NCI-H2029 treated with DMSO at 0.1 percent for 48 hours (cell line): ENCODE measurements around the gene RRP1B.
"Not testable (repeated sequence)": the region's sequence is repeated elsewhere in the genome, so short reads cannot be mapped to it uniquely, and the experiment has no call there.

Source experiments
- DNase-seq: peaks from one replicate; lab custom pipeline; 2025; lab: John Stamatoyannopoulos, UW

Gene RRP1B

GRCh38 chr21:43676391-43676790 is 17.0 kb downstream of the RRP1B start:
- no peak for DNase-seq

- DNase-seq = no peak
Measured at GRCh38 chr21:43679951-43680350, 20.6 kb downstream of the RRP1B start.

- not testable (repeated sequence) for DNase-seq
Measured at GRCh38 chr21:43680421-43680820, 21.1 kb downstream of the RRP1B start.

GRCh38 chr21:43681650-43682049 is 22.3 kb downstream of the RRP1B start:
- DNase-seq = no peak

- no peak for DNase-seq
Measured at GRCh38 chr21:43684424-43684823, 25.1 kb downstream of the RRP1B start.

GRCh38 chr21:43686811-43687565 is 27.6 kb downstream of the RRP1B start:
- DNase-seq = no peak

GRCh38 chr21:43687566-43688399 is 28.4 kb downstream of the RRP1B start:
- DNase-seq = no peak

GRCh38 chr21:43688906-43689305 is 29.5 kb downstream of the RRP1B start:
- no peak for DNase-seq

GRCh38 chr21:43689556-43690337 is 30.4 kb downstream of the RRP1B start:
- no peak for DNase-seq

- DNase-seq = no peak
Measured at GRCh38 chr21:43690346-43690745, 31.0 kb downstream of the RRP1B start.

- no peak for DNase-seq
Measured at GRCh38 chr21:43691086-43691795, 31.9 kb downstream of the RRP1B start.

GRCh38 chr21:43691801-43692200 is 32.4 kb downstream of the RRP1B start:
- no peak for DNase-seq

- no peak for DNase-seq
Measured at GRCh38 chr21:43692949-43693348, 33.6 kb downstream of the RRP1B start.

- DNase-seq = no peak
Measured at GRCh38 chr21:43693981-43694380, 34.6 kb downstream of the RRP1B start.

- no peak for DNase-seq
Measured at GRCh38 chr21:43694437-43695079, 35.2 kb downstream of the RRP1B start.

- no peak for DNase-seq
Measured at GRCh38 chr21:43696214-43696613, 36.9 kb downstream of the RRP1B start.

- no peak for DNase-seq
Measured at GRCh38 chr21:43697758-43698643, 38.6 kb downstream of the RRP1B start.

GRCh38 chr21:43699492-43699777 is 40.1 kb downstream of the RRP1B start:
- DNase-seq = not testable (repeated sequence)

- no peak for DNase-seq
Measured at GRCh38 chr21:43699933-43700599, 40.7 kb downstream of the RRP1B start.
